ENCODE results near the gene CYP26A1.

Gene CYP26A1

DNA sequence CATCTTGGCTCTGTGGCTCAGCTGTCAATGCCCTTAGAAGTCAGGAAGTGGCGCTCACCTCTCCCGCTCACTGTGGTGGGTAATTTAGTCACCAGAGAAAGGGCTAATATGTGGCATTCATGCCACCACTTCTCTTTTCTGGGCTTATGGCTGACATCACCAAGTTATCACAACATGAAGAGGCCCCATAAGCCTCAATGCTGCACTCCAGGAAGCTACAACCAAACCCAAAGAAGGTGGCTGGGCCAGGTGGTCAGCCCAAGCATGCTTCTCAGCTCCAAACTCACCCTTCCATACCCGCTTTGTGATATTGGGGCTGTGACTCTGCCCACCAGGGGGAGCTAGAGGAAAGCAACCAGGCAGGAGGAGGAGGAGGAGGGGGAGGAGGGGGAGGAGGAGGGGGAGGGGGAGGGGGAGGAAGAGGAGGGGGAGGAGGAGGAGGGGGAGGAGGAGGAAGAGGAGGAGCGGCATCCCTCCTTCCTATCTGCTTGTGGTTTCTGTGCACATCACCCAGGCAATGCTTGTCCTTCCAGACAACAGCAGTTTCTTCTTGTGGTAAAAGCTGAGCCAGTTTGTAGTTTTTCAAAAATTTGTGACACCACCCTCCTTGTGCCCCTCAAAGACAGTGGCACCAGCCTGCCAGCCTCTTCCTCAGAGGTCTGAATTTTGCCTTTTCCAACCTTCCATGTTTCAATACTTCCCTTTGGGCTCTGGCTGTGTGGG, 42.1 kb downstream of the CYP26A1 start:
- POLR2A ChIA-PET = interaction anchor here (0.5 kb wide), 1 partner anchor 216 kb away, joined by 3 read pairs; no protein-coding TSS in a partner anchor
- peak; percentile 85 to 93 (median 92) for DNase-seq
- CTCF ChIA-PET = interaction anchor here (0.6 to 2.5 kb wide), 19 partner anchors 10 to 360 kb away, joined by 3 to 7 read pairs (median 4); no protein-coding TSS in a partner anchor
- 19% methylated on average over 2 of the region's 4 CpGs for WGBS (ENCODE audit: insufficient coverage)
- Histone ChIP-seq H3K9me3 (ENCODE audit: control extremely low read depth in 1 of 5, control insufficient read depth in 4 of 5, insufficient read depth in 2 of 5, low read depth in 1 of 5, low read length in 4 of 5) (no peaks in the 10 kb centered on the region), H3K4me3 (ENCODE audit: control insufficient read depth in 1 of 7, extremely low read depth in 1 of 7, insufficient read depth in 4 of 7, low read depth in 2 of 7, low read length in 6 of 7) (no peak overlapping the region), H3K4me1 (ENCODE audit: control extremely low read depth in 1 of 4, control insufficient read depth in 4 of 4, insufficient read depth in 4 of 4, low read length in 3 of 4) (peaks cover 0 to 8% (median 6%) of the 10 kb centered on the region in 4 experiments), H3K27me3 (replicated peaks in 2 of 5; ENCODE audit: control insufficient read depth in 4 of 5, insufficient read depth in 5 of 5, low read length in 4 of 5) (peaks cover 0 to 10% (median 0%) of the 10 kb centered on the region in 5 experiments), H3K27ac (ENCODE audit: insufficient read depth in 1 of 2, low read depth in 1 of 2, low read length in 2 of 2, poor library complexity in 1 of 2, severe bottlenecking in 2 of 2) (no peak overlapping the region), H3K36me3 (ENCODE audit: control insufficient read depth in 4 of 4, insufficient read depth in 4 of 4, low read length in 3 of 4) (no peaks in the 10 kb centered on the region)

DNA sequence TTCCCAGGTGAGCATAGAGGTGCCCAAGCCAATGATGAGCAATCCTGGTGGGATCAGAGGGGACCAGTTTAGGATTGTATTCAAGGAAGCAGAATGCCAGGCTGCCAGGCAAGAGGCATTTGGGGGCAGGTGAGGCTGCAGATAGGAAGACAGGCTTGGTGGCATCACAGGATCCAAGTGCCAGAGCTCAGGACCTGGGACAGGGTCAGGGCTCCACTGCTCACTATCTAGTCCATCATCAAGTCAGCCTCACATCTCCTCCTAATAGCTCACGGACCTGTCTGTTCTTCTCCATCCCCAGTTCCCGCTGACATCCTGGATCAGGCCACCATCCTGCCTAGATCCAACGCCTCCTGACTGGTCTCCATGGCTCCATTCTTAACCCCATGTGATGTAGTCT, 47.6 kb downstream of the CYP26A1 start:
- POLR2A ChIA-PET = no interaction called here
- no peak for DNase-seq
- Histone ChIP-seq H3K27ac (ENCODE audit: insufficient read depth in 1 of 2, low read depth in 1 of 2, low read length in 2 of 2, poor library complexity in 1 of 2, severe bottlenecking in 2 of 2) (no peak overlapping the region), H3K27me3 (replicated peaks in 2 of 5; ENCODE audit: control insufficient read depth in 4 of 5, insufficient read depth in 5 of 5, low read length in 4 of 5) (peaks cover 0 to 2% (median 0%) of the 10 kb centered on the region in 5 experiments), H3K9me3 (ENCODE audit: control extremely low read depth in 1 of 5, control insufficient read depth in 4 of 5, insufficient read depth in 2 of 5, low read depth in 1 of 5, low read length in 4 of 5) (peaks cover 0 to 7% (median 6%) of the 10 kb centered on the region in 5 experiments), H3K4me1 (ENCODE audit: control extremely low read depth in 1 of 4, control insufficient read depth in 4 of 4, insufficient read depth in 4 of 4, low read length in 3 of 4) (peaks cover 0 to 5% (median 2%) of the 10 kb centered on the region in 4 experiments), H3K4me3 (ENCODE audit: control insufficient read depth in 1 of 7, extremely low read depth in 1 of 7, insufficient read depth in 4 of 7, low read depth in 2 of 7, low read length in 6 of 7) (no peak overlapping the region), H3K36me3 (ENCODE audit: control insufficient read depth in 4 of 4, insufficient read depth in 4 of 4, low read length in 3 of 4) (no peaks in the 10 kb centered on the region)
- CTCF ChIA-PET = no interaction called here
- 78% methylated on average over 3 of the region's 3 CpGs for WGBS (ENCODE audit: insufficient coverage)

DNA sequence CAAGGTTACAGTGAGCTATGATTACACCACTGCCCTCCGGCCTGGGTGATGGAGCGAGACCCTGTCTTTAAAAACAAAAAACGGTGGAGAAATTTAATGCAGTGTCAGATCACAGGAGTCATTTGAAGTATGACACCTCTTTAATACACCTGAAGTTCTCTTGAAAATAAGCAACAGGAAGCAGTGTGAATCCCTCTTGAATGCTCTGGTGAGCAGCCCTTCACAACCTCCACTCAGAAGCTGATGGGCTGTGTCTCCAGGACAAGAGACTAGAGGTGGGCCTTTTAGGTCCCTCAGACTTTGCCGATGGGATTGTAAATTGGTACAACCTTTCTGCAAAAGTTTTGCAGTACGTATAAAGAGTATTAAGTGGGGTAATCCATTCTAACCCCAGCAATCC, 50.1 kb downstream of the CYP26A1 start:
- H3K27me3 ChIP-seq (replicated peaks in 2 of 5; ENCODE audit: control insufficient read depth in 4 of 5, insufficient read depth in 5 of 5, low read length in 4 of 5) = peaks cover 0 to 2% (median 0%) of the 10 kb centered on the region in 5 experiments
- DNase-seq = no peak
- H3K9me3 ChIP-seq (ENCODE audit: control extremely low read depth in 1 of 5, control insufficient read depth in 4 of 5, insufficient read depth in 2 of 5, low read depth in 1 of 5, low read length in 4 of 5) = peaks cover 7 to 21% (median 11%) of the 10 kb centered on the region in 5 experiments
- CTCF ChIA-PET = interaction anchor here (0.9 kb wide), 1 partner anchor 13 kb away, joined by 3 read pairs; no protein-coding TSS in a partner anchor
- no peak overlapping the region for H3K27ac ChIP-seq (ENCODE audit: insufficient read depth in 1 of 2, low read depth in 1 of 2, low read length in 2 of 2, poor library complexity in 1 of 2, severe bottlenecking in 2 of 2)
- no peak overlapping the region for H3K4me3 ChIP-seq (ENCODE audit: control insufficient read depth in 1 of 7, extremely low read depth in 1 of 7, insufficient read depth in 4 of 7, low read depth in 2 of 7, low read length in 6 of 7)
- POLR2A ChIA-PET = no interaction called here
- H3K4me1 ChIP-seq (ENCODE audit: control extremely low read depth in 1 of 4, control insufficient read depth in 4 of 4, insufficient read depth in 4 of 4, low read length in 3 of 4) = peaks cover 0 to 5% (median 2%) of the 10 kb centered on the region in 4 experiments
- WGBS (ENCODE audit: insufficient coverage) = 100% methylated on average over 3 of the region's 5 CpGs
- no peaks in the 10 kb centered on the region for H3K36me3 ChIP-seq (ENCODE audit: control insufficient read depth in 4 of 4, insufficient read depth in 4 of 4, low read length in 3 of 4)

DNA sequence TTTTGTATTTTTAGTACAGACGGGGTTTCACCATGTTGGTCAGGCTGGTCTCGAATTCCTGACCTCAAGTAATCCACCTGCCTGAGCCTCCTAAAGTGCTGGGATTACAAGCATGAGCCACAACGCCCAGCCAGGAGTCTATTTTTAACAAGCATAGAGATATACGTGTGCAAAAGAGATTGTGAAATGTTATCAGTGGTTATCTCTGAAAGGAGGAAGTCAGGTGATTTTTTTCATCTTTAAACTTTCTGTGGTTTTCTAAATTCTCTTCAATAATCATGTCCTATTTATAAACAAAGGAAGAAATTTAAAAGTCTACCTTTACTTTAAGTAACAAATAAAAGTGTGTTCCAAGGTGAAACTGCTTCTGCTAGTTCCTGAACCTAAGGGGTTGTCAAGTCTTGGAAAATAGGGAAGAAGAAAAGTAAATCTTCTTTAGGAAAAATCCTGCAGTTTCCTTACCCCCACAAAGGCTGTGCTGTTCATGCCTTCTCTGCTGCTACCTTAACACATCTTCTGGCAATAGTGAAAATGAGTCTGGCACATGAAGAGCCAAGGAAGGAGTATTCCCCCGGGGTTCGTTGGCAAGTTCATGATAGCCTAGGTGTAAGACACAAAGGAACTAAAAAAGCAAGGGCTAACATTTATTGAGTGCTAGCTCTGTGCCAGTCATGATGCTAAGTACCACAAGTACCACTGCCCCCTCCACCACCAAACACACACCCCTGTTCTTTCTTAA, 51.1 kb downstream of the CYP26A1 start:
- 83% methylated on average over 4 of the region's 6 CpGs for WGBS (ENCODE audit: insufficient coverage)
- peak in 2 of 3 donors; percentile 12 to 17 for DNase-seq
- CTCF ChIA-PET = no interaction called here
- H3K27me3 ChIP-seq (replicated peaks in 2 of 5; ENCODE audit: control insufficient read depth in 4 of 5, insufficient read depth in 5 of 5, low read length in 4 of 5) = peaks cover 0 to 2% (median 0%) of the 10 kb centered on the region in 5 experiments
- no peak overlapping the region for H3K27ac ChIP-seq (ENCODE audit: insufficient read depth in 1 of 2, low read depth in 1 of 2, low read length in 2 of 2, poor library complexity in 1 of 2, severe bottlenecking in 2 of 2)
- H3K4me3 ChIP-seq (ENCODE audit: control insufficient read depth in 1 of 7, extremely low read depth in 1 of 7, insufficient read depth in 4 of 7, low read depth in 2 of 7, low read length in 6 of 7) = no peak overlapping the region
- POLR2A ChIA-PET = no interaction called here
- H3K9me3 ChIP-seq (ENCODE audit: control extremely low read depth in 1 of 5, control insufficient read depth in 4 of 5, insufficient read depth in 2 of 5, low read depth in 1 of 5, low read length in 4 of 5) = peaks cover 7 to 21% (median 11%) of the 10 kb centered on the region in 5 experiments
- no peaks in the 10 kb centered on the region for H3K36me3 ChIP-seq (ENCODE audit: control insufficient read depth in 4 of 4, insufficient read depth in 4 of 4, low read length in 3 of 4)
- peaks cover 0 to 5% (median 2%) of the 10 kb centered on the region in 4 experiments for H3K4me1 ChIP-seq (ENCODE audit: control extremely low read depth in 1 of 4, control insufficient read depth in 4 of 4, insufficient read depth in 4 of 4, low read length in 3 of 4)

GRCh38 chr10:93125966-93126365, 52.3 kb downstream of the CYP26A1 start:
- Histone ChIP-seq H3K9me3 (ENCODE audit: control extremely low read depth in 1 of 5, control insufficient read depth in 4 of 5, insufficient read depth in 2 of 5, low read depth in 1 of 5, low read length in 4 of 5) (peaks cover 7 to 21% (median 11%) of the 10 kb centered on the region in 5 experiments), H3K4me3 (ENCODE audit: control insufficient read depth in 1 of 7, extremely low read depth in 1 of 7, insufficient read depth in 4 of 7, low read depth in 2 of 7, low read length in 6 of 7) (no peak overlapping the region), H3K27me3 (replicated peaks in 2 of 5; ENCODE audit: control insufficient read depth in 4 of 5, insufficient read depth in 5 of 5, low read length in 4 of 5) (no peaks in the 10 kb centered on the region), H3K27ac (ENCODE audit: insufficient read depth in 1 of 2, low read depth in 1 of 2, low read length in 2 of 2, poor library complexity in 1 of 2, severe bottlenecking in 2 of 2) (no peak overlapping the region), H3K4me1 (ENCODE audit: control extremely low read depth in 1 of 4, control insufficient read depth in 4 of 4, insufficient read depth in 4 of 4, low read length in 3 of 4) (peaks cover 0 to 5% (median 2%) of the 10 kb centered on the region in 4 experiments), H3K36me3 (ENCODE audit: control insufficient read depth in 4 of 4, insufficient read depth in 4 of 4, low read length in 3 of 4) (no peaks in the 10 kb centered on the region)
- 92% methylated on average over 2 of the region's 2 CpGs for WGBS (ENCODE audit: insufficient coverage)
- POLR2A ChIA-PET = no interaction called here
- DNase-seq = no peak
- CTCF ChIA-PET = interaction anchor here (0.9 to 1.4 kb wide), 3 partner anchors 9 to 94 kb away, joined by 3 to 5 read pairs (median 4); no protein-coding TSS in a partner anchor

DNA sequence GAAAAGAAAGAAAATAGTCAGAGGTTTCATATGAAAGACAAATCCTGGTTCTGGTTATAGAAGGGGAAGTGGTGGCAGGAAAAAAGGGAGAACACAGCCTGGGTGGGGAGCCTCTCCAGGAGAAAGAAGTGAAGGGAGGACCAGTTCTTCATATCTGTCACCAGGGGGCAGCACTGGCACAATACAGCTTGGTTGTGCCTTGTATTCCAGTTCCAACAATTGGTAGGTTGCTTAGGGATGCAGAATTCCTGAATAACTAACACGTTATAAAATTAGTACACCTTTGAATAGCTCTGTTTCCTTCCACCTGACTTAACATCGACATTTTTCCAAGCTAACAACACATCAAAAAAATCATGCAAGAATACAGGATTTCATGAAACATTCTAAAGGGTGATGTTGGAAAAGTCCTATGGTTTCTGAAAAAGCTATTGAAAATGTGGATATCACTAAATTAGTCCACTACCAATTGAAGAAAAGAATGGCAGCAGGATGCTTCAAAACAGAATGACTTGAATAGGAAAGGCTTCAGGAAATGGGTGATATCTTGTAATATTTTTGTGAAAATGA, 52.9 kb downstream of the CYP26A1 start:
- peak; percentile 13 to 22 (median 16) for DNase-seq
- no peak overlapping the region for H3K4me3 ChIP-seq (ENCODE audit: control insufficient read depth in 1 of 7, extremely low read depth in 1 of 7, insufficient read depth in 4 of 7, low read depth in 2 of 7, low read length in 6 of 7)
- no peaks in the 10 kb centered on the region for H3K36me3 ChIP-seq (ENCODE audit: control insufficient read depth in 4 of 4, insufficient read depth in 4 of 4, low read length in 3 of 4)
- 100% methylated on average over 1 of the region's 2 CpGs for WGBS (ENCODE audit: insufficient coverage)
- no peaks in the 10 kb centered on the region for H3K27me3 ChIP-seq (replicated peaks in 2 of 5; ENCODE audit: control insufficient read depth in 4 of 5, insufficient read depth in 5 of 5, low read length in 4 of 5)
- H3K27ac ChIP-seq (ENCODE audit: insufficient read depth in 1 of 2, low read depth in 1 of 2, low read length in 2 of 2, poor library complexity in 1 of 2, severe bottlenecking in 2 of 2) = no peak overlapping the region
- H3K4me1 ChIP-seq (ENCODE audit: control extremely low read depth in 1 of 4, control insufficient read depth in 4 of 4, insufficient read depth in 4 of 4, low read length in 3 of 4) = peaks cover 0 to 9% (median 3%) of the 10 kb centered on the region in 4 experiments
- POLR2A ChIA-PET = no interaction called here
- CTCF ChIA-PET = interaction anchor here (0.9 to 1.4 kb wide), 3 partner anchors 9 to 94 kb away, joined by 3 to 5 read pairs (median 4); no protein-coding TSS in a partner anchor
- peaks cover 7 to 21% (median 11%) of the 10 kb centered on the region in 5 experiments for H3K9me3 ChIP-seq (ENCODE audit: control extremely low read depth in 1 of 5, control insufficient read depth in 4 of 5, insufficient read depth in 2 of 5, low read depth in 1 of 5, low read length in 4 of 5)
